Aorta (tissue), 5 donors: ENCODE measurements around the gene LRIT1. TPM values are rescaled to one million over a fixed set of nuclear protein-coding genes. Genes with fewer than 3 reads are reported as not detected.

Source experiments
- ATAC-seq: fragments of 200-7000 bp; cut with Tn5 transposase; one replicate; pipeline ENCODE4 v1.9.1; 2022; ENCODE audit warnings: moderate library complexity; ENCODE audit not compliant: low FRiP score
- DNase-seq, 2 donors: peaks; one replicate each; pipeline ENCODE4 v3.0.0-alpha.2; 2020
- H3K27ac ChIP-seq, 2 donors: one replicate each; pipeline ENCODE4 v1.5.1; 2013; ENCODE audit warnings: low read length in 2 of 2, mild to moderate bottlenecking in 2 of 2, moderate library complexity in 2 of 2, control low read depth in 1 of 2, inconsistent platforms in 1 of 2, low read depth in 1 of 2
- H3K27me3 ChIP-seq, 2 donors: one replicate each; pipeline ENCODE4 v1.6.1; 2013; ENCODE audit warnings: control low read depth in 1 of 2, low read length in 1 of 2, mild to moderate bottlenecking in 1 of 2, moderate library complexity in 1 of 2; ENCODE audit not compliant: insufficient read depth in 2 of 2, control insufficient read depth in 1 of 2
- H3K36me3 ChIP-seq, 2 donors: one replicate each; pipeline ENCODE4 v1.6.1; 2013; ENCODE audit warnings: control low read depth in 1 of 2, low read length in 1 of 2, mild to moderate bottlenecking in 1 of 2; ENCODE audit not compliant: insufficient read depth in 2 of 2, control insufficient read depth in 1 of 2
- H3K4me1 ChIP-seq, 2 donors: one replicate each; pipeline ENCODE4 v1.6.1; 2013; ENCODE audit warnings: low read length in 2 of 2, control low read depth in 1 of 2, mild to moderate bottlenecking in 1 of 2, moderate library complexity in 1 of 2; ENCODE audit not compliant: insufficient read depth in 2 of 2, control insufficient read depth in 1 of 2
- H3K4me3 ChIP-seq, 2 donors: one replicate each; pipeline ENCODE4 v1.5.1; 2013; ENCODE audit warnings: low read length in 2 of 2, control low read depth in 1 of 2, mild to moderate bottlenecking in 1 of 2
- H3K9me3 ChIP-seq: one replicate; pipeline ENCODE4 v1.6.1; 2013; ENCODE audit warnings: mild to moderate bottlenecking, low read length; ENCODE audit not compliant: control insufficient read depth
- WGBS, 2 donors: extraction: QIAGEN DNeasy Blood & Tissue Kit; methylation state at CpG; one replicate each; pipeline ENCODE4 v1.1.7; 2013; 5-methylcytosine and 5-hydroxymethylcytosine counted together
- intact Hi-C, 2 donors: fragments of 100-400 bp; cut with DNase I; formaldehyde crosslinking; loops; one replicate each; pipeline versions ENCODE4 v1.14.2 to v1.15.0; 2022
- polyA plus RNA-seq, 2 donors: library from polyadenylated mRNA; stranded (reverse); fragments of 200-250 nt; gene quantifications; one replicate each; pipeline ENCODE4 v1.2.3, GENCODE V29; 2013
- total RNA-seq, 2 donors: library from RNA; stranded (reverse); fragmentation: NEBNext Ultra II Directional; extraction: Animal tissue kit (Norgen Biotek cat#: 25700); gene quantifications; one replicate each; pipeline ENCODE4 v1.2.1, GENCODE V29; 2021
- donor health status: healthy with polysubstance abuse.
- donor health status: Bipolar disorder and iron deficiency.
- donor health status: DM: no; HTN: no; CAD: no.
- donor health status: DM: no; HTN: no; CAD: no.
- donor health status: DM: yes; HTN: yes; CAD: no.

Gene LRIT1
- total and polyA plus RNA-seq, 4 donors: not detected

DNA sequence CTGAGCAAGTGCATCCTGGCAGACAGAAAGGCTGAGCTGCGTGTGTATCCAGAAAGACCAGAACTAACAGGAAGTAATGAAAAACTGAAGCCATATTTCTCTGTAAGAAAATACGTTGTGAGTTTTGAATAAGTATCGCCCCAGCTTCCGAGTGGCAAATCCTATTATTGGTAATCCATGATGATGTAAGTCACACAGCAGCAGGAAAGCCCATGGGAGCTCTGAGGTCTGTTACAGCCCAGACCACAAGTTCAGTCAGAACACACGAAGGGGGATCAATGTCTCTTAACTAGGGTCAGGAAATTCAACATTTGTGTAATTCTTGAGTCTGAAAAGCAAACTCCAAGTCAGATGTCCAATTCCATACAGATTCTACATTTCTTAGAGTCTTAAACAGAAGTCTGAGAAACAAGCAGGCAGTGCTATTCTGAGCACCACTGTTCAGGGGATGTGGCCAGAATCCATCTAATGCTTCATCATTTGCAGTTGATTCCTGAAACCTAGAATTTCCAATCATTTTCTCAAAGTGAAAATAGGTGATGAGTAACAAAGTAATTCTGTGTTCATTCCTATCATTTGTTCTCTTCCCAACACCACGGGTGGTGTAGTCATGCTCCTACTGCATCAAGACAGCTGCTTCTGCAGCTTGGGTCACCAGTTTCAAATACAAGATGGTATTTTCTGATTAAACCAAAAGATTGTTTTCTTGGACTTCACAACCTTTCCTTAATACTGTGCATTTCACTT, 15.7 kb downstream of the LRIT1 start, which contains the start of gene LRIT2:
Gene LRIT2 (minus strand): TSS at position 118 of the 747 bp plus-strand sequence. CDS start 24 bp downstream, at position 94.
- intact Hi-C loops: no loop called here
- 65 to 70% methylated on average over 6 of the region's 6 CpGs for WGBS, 2 donors
- H3K4me1 ChIP-seq: no peaks in the 10 kb centered on the region
- H3K27me3 ChIP-seq: peaks cover 0 to 1% of the 10 kb centered on the region in 2 donors
- no peak within 1 kb of the TSS for H3K27ac ChIP-seq
- H3K9me3 ChIP-seq: peaks cover 2% of the 10 kb centered on the region
- DNase-seq (no peak), ATAC-seq (no peak)
- H3K36me3 ChIP-seq: no peaks in the 10 kb centered on the region
- H3K4me3 ChIP-seq: no peak within 1 kb of the TSS

- ATAC-seq: no peak
- no peak overlapping the region for H3K27ac ChIP-seq
- H3K4me3 ChIP-seq: no peak overlapping the region
- intact Hi-C loops: no loop called here
- H3K4me1 ChIP-seq: no peaks in the 10 kb centered on the region
- WGBS, 2 donors: 48 to 57% methylated on average over 6 of the region's 6 CpGs
- peaks cover 0 to 1% of the 10 kb centered on the region in 2 donors for H3K27me3 ChIP-seq
- H3K36me3 ChIP-seq: no peaks in the 10 kb centered on the region
- peaks cover 2% of the 10 kb centered on the region for H3K9me3 ChIP-seq
- DNase-seq: no peak
Measured at GRCh38 chr10:84224411-84225028, 16.8 kb downstream of the LRIT1 start.

DNA sequence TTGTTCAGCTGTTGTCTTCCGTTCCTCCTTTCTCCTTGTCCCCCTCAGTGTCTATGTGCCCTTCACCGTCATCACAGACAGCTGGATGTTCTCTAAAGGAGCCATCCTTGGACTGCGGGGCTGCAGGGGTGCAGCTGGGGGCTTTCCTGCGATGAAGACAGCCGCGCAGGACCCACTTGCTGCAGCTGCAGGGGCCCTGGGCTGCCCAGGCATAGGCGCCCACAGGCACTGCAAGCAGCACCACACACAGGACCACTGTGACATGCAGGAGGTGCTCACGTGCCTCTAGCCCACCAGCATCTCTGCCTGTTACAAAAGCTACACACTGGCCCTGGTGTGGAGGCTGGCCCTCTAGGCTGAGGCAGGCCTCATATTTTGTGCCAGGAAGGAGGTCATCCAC, 19.4 kb downstream of the LRIT1 start:
- DNase-seq (no peak), ATAC-seq (no peak)
- H3K27ac ChIP-seq: no peak overlapping the region
- peaks cover 2% of the 10 kb centered on the region for H3K9me3 ChIP-seq
- intact Hi-C loops: no loop called here
- H3K27me3 ChIP-seq: no peaks in the 10 kb centered on the region
- H3K4me3 ChIP-seq: no peak overlapping the region
- H3K36me3 ChIP-seq: no peaks in the 10 kb centered on the region
- no peaks in the 10 kb centered on the region for H3K4me1 ChIP-seq
- 70 to 85% methylated on average over 8 of the region's 8 CpGs for WGBS, 2 donors

- no peak for DNase-seq
- ATAC-seq: no peak
- no peak overlapping the region for H3K27ac ChIP-seq
- H3K9me3 ChIP-seq: no peaks in the 10 kb centered on the region
- H3K4me1 ChIP-seq: no peaks in the 10 kb centered on the region
- H3K4me3 ChIP-seq: no peak overlapping the region
- 84 to 87% methylated on average over 4 of the region's 4 CpGs for WGBS, 2 donors
- intact Hi-C loops: no loop called here
- H3K36me3 ChIP-seq: no peaks in the 10 kb centered on the region
- H3K27me3 ChIP-seq: no peaks in the 10 kb centered on the region
Measured at GRCh38 chr10:84217746-84218145, 23.6 kb downstream of the LRIT1 start.

GRCh38 chr10:84216834-84217233, 24.5 kb downstream of the LRIT1 start:
- H3K36me3 ChIP-seq: no peaks in the 10 kb centered on the region
- H3K27ac ChIP-seq: no peak overlapping the region
- DNase-seq (no peak), ATAC-seq (no peak)
- H3K4me3 ChIP-seq: no peak overlapping the region
- no peaks in the 10 kb centered on the region for H3K27me3 ChIP-seq
- H3K4me1 ChIP-seq: no peaks in the 10 kb centered on the region
- H3K9me3 ChIP-seq: no peaks in the 10 kb centered on the region
- 81 to 84% methylated on average over 9 of the region's 9 CpGs for WGBS, 2 donors
- intact Hi-C loops: no loop called here

DNA sequence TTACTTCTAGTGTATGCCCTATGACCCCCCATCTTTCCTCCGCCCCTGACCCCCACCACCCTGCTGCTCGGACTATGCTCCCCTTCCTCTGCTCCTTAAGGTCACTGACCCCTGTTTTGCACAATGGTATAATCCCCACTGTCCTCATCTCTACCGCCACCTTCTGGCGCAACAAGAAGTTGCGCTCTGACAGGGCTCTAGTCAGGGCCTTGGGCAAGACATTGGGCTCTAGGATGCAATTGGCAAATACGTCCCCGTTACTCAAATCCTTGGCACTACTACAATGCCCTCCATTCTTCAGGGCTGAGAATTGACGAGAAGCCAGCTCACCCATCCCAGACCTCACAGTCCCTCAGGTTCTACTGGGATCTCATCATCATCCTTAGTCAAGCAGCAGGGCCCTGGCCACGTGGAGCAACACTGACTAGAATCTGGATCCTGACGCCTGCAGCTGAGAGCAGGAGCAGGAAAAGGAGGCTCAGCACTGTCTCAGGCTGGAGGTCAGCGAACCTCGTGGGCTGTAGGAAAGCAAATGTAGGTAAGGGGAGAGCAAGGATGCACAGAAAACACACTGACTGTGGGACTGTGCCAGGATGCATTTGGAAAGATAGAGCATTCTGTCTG, 26.6 kb downstream of the LRIT1 start:
- Histone ChIP-seq H3K27ac (no peak overlapping the region), H3K4me3 (no peak overlapping the region), H3K9me3 (no peaks in the 10 kb centered on the region), H3K4me1 (no peaks in the 10 kb centered on the region), H3K36me3 (no peaks in the 10 kb centered on the region), H3K27me3 (no peaks in the 10 kb centered on the region)
- no peak for ATAC-seq
- intact Hi-C loops: no loop called here
- no peak for DNase-seq
- 52 to 55% methylated on average over 12 of the region's 12 CpGs for WGBS, 2 donors

DNA sequence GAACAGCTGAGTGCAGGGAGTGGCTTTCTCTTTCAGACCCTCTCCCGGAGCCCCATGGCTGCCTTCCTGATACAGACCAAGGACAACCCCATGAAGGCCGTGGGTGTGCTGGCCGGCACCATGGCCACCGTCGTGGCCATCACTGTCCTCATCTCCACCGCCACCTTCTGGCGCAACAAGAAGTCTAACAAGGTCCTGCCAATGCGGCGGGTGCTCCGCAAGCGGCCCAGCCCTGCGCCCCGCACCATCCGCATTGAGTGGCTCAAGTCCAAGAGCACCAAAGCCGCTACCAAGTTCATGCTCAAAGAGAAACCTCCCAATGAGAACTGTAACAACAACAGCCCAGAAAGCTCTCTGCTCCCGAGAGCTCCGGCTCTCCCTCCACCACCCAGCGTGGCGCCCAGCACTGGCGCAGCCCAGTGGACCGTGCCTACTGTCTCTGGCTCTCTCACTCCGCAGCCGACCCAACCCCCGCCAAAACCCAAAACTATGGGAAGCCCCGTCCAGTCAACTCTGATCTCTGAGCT, 27.2 kb downstream of the LRIT1 start:
- Histone ChIP-seq H3K27me3 (no peaks in the 10 kb centered on the region), H3K27ac (no peak overlapping the region), H3K36me3 (no peaks in the 10 kb centered on the region), H3K4me1 (no peaks in the 10 kb centered on the region), H3K9me3 (no peaks in the 10 kb centered on the region), H3K4me3 (no peak overlapping the region)
- no peak for DNase-seq
- WGBS, 2 donors: 65 to 83% methylated on average over 24 to 25 of the region's 25 CpGs
- no peak for ATAC-seq
- intact Hi-C loops: no loop called here

- Histone ChIP-seq H3K27ac (no peak overlapping the region), H3K9me3 (no peaks in the 10 kb centered on the region), H3K4me1 (no peaks in the 10 kb centered on the region), H3K4me3 (no peak overlapping the region), H3K27me3 (no peaks in the 10 kb centered on the region), H3K36me3 (no peaks in the 10 kb centered on the region)
- ATAC-seq (no peak), DNase-seq (no peak)
- WGBS, 2 donors: 87% methylated on average over 11 of the region's 11 CpGs
- intact Hi-C loops: no loop called here
Measured at GRCh38 chr10:84213076-84213475, 28.3 kb downstream of the LRIT1 start.
